ENCODE results near the gene SLC26A11.

Gene SLC26A11

DNA sequence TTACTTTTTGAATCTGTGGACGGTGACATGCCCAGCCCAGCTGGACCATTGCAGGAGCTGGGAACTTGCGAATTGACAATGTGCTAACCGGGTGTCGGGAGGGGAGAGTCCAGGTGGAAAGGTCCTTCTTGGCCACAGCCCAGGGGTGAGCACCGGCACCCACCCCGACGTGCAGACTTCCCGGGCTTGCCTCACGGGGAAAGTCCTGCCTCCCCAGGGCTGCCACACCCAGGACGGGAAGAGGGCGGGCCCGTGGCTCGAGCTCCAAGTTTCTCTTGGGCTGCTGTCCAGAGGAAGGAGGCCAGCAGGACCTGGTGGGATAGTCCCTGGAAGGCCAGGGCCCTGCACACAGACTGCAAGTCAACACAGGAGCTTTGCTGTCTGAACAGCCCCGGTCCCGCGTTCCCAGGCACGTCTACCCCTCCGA is 32.7 kb upstream of the SLC26A11 start:
- TF ChIP-seq, protein P1, sequence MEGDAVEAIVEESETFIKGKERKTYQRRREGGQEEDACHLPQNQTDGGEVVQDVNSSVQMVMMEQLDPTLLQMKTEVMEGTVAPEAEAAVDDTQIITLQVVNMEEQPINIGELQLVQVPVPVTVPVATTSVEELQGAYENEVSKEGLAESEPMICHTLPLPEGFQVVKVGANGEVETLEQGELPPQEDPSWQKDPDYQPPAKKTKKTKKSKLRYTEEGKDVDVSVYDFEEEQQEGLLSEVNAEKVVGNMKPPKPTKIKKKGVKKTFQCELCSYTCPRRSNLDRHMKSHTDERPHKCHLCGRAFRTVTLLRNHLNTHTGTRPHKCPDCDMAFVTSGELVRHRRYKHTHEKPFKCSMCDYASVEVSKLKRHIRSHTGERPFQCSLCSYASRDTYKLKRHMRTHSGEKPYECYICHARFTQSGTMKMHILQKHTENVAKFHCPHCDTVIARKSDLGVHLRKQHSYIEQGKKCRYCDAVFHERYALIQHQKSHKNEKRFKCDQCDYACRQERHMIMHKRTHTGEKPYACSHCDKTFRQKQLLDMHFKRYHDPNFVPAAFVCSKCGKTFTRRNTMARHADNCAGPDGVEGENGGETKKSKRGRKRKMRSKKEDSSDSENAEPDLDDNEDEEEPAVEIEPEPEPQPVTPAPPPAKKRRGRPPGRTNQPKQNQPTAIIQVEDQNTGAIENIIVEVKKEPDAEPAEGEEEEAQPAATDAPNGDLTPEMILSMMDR (IDR thresholded peaks at IDR 0.05) = no peak

DNA sequence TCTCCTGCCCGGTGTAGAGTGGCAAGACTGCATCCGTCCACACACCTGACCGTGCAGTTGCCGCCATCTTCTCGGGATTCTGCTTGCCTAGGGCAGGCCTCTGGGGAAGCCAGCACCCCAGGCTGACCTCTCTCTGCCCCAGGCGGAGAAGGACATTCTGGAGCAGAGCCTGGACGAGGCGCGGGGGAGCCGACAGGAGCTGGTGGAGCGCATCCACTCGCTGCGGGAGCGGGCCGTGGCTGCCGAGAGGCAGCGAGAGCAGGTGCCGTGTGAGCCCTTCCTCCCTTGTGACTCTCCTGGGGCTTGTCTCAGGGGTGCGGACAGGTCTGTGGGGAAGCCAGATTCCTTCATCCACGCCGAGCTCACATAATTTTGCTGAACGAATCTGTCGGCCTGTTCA is 30.6 kb upstream of the SLC26A11 start:
- TF ChIP-seq, protein P1 (IDR thresholded peaks at IDR 0.05) = no peak

DNA sequence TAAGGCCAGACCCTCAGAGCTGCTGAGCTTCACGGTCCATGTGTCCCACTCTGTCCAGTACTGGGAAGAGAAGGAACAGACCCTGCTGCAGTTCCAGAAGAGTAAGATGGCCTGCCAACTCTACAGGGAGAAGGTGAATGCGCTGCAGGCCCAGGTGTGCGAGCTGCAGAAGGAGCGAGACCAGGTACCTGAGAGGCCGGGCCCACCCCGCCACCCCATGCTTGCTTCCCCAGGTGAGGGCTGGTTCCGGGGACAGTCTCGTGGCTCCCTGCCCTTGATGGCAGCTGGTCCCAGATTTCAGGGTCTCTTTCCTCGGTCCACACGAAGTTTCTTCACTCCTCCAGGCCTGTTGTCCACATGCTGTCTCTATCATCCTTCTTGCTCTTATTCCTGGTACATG is 29.5 kb upstream of the SLC26A11 start:
- TF ChIP-seq, protein P1 (IDR thresholded peaks at IDR 0.05) = no peak

DNA sequence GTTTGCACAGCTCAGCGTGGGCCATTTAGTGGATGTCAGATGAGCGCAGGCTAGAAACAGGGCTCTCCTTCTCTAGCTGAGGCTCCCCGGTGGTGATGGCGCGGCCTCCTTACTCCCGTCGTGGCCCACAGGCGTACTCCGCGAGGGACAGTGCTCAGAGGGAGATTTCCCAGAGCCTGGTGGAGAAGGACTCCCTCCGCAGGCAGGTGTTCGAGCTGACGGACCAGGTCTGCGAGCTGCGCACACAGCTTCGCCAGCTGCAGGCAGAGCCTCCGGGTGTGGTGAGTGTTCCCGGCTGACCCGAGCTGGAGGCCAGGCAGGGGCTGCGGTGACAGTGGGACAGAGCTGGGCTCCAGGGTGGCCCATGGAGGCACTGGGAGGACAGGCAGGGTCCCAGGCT is 29.0 kb upstream of the SLC26A11 start:
- TF ChIP-seq, protein P1 (IDR thresholded peaks at IDR 0.05) = no peak

DNA sequence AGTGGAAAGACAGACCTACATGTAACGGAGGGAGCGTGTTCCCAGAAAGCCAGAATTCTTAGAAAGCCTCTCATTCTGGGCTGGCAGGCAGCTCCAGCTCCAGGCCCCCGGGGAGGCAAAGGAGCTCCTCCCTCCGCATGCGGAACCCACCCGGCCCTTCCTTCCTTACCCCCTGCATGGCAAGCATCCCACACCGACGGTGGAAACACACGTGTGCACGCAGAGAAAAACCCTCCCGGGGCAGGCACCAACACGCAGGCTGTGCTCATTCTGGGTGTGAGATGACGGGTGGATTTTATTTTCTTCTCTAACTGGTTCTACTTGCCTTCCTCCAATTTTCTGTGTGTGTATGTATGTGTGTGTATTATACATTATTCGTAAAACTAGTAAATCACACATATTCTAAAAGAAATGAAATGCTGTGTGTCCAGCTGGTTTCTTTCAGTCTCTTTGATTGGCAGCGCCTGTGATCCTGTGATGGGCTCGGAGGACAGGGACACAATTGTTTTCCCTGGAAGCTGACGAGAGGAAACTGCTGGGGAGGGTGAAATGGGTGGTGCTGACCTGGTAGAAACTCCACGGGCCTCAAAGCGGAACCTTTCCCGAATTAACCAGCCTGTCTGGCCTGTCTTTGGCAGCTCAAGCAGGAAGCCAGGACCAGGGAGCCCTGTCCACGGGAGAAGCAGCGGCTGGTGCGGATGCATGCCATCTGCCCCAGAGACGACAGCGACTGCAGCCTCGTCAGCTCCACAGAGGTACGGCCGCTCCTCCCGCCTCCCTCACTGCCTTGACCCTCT is 28.2 kb upstream of the SLC26A11 start:
- TF ChIP-seq, protein P1 (IDR thresholded peaks at IDR 0.05) = no peak

DNA sequence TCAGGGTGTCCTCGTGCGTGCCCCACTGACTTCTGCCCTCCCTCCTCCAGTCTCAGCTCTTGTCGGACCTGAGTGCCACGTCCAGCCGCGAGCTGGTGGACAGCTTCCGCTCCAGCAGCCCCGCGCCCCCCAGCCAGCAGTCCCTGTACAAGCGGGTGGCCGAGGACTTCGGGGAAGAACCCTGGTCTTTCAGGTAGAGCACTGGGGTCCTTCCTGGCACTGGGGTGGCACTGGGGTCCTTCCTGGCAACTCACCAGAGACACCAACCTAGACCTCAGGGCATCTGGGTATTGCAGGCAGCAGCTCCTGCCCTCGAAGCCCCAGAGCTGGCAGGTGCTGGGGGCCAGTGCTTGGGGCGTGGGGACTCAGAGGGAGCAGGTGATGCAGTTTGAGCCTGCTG is 25.1 kb upstream of the SLC26A11 start:
- TF ChIP-seq, protein P1 (IDR thresholded peaks at IDR 0.05) = no peak

DNA sequence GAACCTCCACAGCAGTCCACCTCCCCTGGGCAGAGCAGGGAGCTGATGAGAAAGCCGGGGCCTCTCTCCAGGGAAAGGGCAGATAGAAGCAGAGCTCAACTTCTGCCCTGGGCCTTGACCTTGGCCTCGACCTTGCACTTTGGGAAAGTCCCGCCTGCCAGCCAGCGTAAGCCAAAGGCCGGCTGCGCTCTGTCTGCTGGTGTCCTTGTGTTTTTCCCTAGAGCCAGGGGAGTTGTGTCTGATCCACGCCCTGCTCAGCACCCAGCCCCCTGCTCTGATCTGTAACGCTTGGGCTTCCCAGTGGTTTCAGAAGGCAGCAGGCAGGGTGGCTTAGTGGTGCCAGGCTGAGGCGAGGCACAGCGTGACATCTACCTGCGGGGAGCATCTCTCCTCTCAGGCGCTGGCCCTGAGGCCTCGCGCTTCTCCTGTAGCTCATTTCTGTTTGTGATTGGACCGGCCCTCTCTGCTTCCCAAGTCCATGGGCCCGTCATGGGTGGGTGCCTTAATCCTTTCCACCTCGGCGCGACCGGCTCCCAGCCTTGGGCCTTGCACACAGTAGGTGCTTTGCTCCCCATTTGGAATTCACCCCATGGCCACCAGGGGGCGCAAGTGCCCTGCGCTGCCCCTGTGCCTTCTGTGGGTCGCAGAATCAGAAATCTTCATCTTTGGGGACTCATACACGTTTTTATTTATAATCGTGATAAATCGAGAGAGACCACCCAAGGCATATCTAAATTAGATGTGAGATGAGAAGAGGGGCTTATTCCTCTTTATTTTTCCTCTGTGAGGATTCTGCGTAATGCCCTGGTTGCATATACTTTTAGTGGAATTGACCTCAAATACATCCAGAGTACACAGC is 24.3 kb upstream of the SLC26A11 start:
- TF ChIP-seq, protein P1 (IDR thresholded peaks at IDR 0.05) = peak; percentile 81

All from LNCAP (cell line).